GM21529 (cell line): ENCODE measurements around the gene ITPKB.
"Not testable (repeated sequence)": the region's sequence is repeated elsewhere in the genome, so short reads cannot be mapped to it uniquely, and the experiment has no call there.

Source experiments
- ATAC-seq: cut with Tn5 transposase; IDR thresholded peaks from one replicate; pipeline ENCODE4 v1.9.1; 2021; ENCODE audit not compliant: unreplicated experiment

The ITPKB gene

GRCh38 chr1:226732856-226733291, 6.2 kb downstream of the ITPKB start:
- no peak for ATAC-seq

- no peak for ATAC-seq
Measured at GRCh38 chr1:226731257-226731893, 7.7 kb downstream of the ITPKB start.

- no peak for ATAC-seq
Measured at GRCh38 chr1:226730836-226731235, 8.2 kb downstream of the ITPKB start.

GRCh38 chr1:226730071-226730470, 9.0 kb downstream of the ITPKB start:
- no peak for ATAC-seq

- no peak for ATAC-seq
Measured at GRCh38 chr1:226728448-226728847, 10.6 kb downstream of the ITPKB start.

GRCh38 chr1:226725897-226726267, 13.2 kb downstream of the ITPKB start:
- ATAC-seq, result no peak

- peak; percentile 17 for ATAC-seq
Measured at GRCh38 chr1:226723657-226724532, 15.2 kb downstream of the ITPKB start.

- ATAC-seq, result no peak
Measured at GRCh38 chr1:226722901-226723656, 16.0 kb downstream of the ITPKB start.

- ATAC-seq, result no peak
Measured at GRCh38 chr1:226722240-226722900, 16.7 kb downstream of the ITPKB start.

GRCh38 chr1:226720574-226720973, 18.5 kb downstream of the ITPKB start:
- not testable (repeated sequence) for ATAC-seq

- ATAC-seq, result no peak
Measured at GRCh38 chr1:226719596-226720387, 19.3 kb downstream of the ITPKB start.

- ATAC-seq, result no peak
Measured at GRCh38 chr1:226717256-226717909, 21.7 kb downstream of the ITPKB start.

GRCh38 chr1:226716577-226716976, 22.5 kb downstream of the ITPKB start:
- no peak for ATAC-seq

GRCh38 chr1:226714148-226714547, 24.9 kb downstream of the ITPKB start:
- ATAC-seq, result no peak

GRCh38 chr1:226712742-226713419, 26.2 kb downstream of the ITPKB start:
- ATAC-seq, result peak; percentile 18

- ATAC-seq, result peak; percentile 92
Measured at GRCh38 chr1:226711976-226712741, 26.9 kb downstream of the ITPKB start.

- no peak for ATAC-seq
Measured at GRCh38 chr1:226710501-226710900, 28.6 kb downstream of the ITPKB start.

GRCh38 chr1:226709953-226710352, 29.1 kb downstream of the ITPKB start:
- ATAC-seq, result no peak
